GM19240 (cell line): ENCODE data around the gene IPCEF1.

Experiments used
- DNase-seq: peaks from one replicate; pipeline ENCODE4 v3.0.0; 2011; ENCODE audit warnings: low spot score; ENCODE audit not compliant: insufficient read length

The IPCEF1 gene

DNA sequence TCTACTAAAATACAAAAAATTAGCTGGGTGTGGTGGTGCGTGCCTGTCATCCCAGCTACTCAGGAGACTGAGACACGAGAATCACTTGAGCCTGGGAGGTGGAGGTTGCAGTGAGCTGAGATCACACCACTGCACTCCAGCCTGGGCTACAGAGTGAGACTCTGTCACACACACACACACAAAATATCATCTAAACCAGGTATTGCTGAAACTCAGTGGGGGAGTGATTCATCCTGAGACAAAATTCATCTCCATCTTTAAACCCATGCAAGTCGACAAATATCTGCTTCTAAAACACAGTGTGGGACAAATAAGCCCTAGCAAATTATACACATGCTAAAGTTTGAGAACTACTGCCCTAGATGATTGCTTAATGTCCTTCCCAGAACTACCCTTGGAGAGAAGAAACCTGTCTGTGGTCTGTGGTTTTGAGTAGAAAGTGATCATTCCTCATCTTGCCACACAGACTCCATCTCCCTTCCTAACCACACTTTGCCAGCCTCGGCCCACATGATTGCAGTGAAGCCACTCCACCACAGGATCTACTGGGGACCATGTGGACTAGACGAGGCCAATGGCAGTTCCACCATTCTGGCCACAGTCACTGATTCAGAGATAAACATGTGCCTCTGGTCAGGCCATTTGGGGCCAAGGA, 187.3 kb downstream of the IPCEF1 start:
- no peak for DNase-seq

DNA sequence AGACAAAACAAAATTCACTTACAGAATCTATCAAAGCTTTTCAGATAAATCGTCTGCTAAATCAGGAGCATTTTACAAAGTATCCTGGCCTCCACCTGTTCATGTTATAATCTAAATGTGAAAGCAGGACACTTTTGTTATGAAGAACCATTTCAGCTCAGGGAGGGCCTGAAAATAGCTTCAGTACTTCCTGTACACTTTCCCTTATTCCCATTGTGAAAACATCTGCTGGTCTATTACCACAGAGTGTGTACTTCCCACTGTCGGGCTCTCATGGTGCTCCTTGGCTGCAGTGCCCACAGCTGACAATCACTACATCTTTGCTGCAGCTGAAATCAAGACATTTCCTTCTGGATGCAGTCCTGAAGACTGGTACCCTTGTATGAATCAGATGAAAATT, 189.5 kb downstream of the IPCEF1 start:
- no peak for DNase-seq

DNA sequence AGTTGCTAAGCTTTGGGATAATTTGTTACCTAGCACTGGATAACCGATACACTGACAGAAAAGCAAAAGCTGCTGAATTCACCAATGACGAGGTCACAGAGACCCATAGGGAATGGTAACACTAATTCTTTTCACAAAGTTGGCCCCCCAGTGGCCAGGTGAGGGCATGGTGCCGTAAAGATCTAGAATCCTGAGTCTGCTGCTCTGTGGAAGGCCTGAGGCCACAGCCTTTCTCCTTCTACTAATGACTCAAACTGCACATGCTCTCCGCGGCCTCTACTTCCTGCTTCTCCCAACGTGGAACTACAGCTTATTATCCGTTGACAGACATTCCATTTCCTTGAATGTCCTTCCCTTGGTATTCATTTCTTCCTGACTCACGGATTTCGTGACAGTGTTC, 190.5 kb downstream of the IPCEF1 start:
- no peak for DNase-seq

DNA sequence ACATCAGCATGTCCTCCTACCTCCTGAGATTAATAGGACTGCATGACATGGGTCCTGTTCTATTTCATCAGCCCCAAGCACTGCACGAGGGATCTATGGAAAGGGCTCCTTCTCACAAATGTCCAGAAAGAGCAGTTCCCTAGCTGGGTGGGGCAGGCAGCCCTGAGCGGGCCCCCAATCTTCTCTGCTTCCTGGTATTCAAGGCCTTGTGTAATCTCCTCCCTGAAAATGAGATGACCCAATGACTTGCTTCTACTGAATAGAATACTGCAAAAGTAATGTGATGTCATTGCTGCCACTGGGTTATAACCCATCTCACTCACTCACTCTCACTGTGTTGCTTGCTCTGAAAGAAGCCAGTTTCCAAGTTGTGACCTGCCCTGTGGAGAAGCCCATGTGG, 191.1 kb downstream of the IPCEF1 start:
- DNase-seq, result no peak

DNA sequence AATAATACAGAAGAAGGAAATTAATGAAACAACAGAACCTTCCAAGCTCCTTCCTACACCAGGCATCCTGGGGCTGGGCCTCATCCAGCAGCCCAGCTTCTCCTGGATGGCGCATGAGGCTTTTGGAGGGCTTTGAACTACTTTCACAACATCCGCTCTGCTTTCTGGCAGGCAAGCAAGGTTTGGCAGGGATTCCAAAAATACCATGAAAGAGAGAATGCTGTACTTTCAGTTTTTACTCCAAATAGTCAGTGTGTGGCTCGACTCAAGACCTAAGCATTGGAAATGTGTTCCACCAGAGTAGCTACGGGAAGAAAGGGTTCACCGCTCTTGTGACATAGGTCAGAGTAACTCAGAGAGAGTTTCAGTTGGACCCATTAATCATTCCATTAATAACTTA, 192.2 kb downstream of the IPCEF1 start:
- no peak for DNase-seq

DNA sequence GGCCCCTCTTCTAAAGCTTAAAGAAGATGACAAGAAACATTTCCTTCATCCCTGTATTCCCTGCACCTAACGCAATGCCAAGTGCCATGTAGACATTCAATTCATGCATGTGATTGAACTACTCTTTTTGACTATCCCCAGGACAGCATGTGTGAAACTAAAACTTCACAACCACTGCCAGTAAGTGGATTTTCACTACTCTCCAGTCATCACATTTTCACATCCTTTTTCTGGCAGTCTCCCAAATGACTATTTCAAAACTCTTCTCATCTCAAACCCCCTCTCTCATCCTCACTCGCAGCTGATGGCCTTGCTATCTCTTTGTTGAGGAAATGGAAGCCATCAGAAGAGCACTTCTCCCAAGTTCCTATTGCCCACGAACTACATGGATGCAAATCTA, 194.9 kb downstream of the IPCEF1 start:
- DNase-seq, result peak; percentile 17

DNA sequence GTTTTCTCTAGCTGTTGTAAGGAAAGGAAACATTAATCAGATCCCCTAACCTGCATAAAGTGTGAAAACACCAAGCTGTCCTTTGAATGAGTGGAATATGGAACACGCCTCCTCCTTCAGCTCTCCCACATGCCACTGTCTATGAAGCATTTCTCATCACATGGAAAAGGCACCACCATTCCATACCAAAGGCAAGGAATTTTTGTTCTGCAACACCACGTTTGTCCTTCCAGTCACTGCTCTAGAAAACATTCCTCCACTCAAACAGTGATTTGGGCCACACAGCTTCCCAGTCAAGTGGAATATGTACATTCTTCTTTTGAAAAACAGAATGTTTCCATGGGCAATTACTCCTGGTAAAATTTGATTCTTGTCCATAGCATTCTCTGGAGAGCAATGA, 197.5 kb downstream of the IPCEF1 start:
- DNase-seq, result no peak

DNA sequence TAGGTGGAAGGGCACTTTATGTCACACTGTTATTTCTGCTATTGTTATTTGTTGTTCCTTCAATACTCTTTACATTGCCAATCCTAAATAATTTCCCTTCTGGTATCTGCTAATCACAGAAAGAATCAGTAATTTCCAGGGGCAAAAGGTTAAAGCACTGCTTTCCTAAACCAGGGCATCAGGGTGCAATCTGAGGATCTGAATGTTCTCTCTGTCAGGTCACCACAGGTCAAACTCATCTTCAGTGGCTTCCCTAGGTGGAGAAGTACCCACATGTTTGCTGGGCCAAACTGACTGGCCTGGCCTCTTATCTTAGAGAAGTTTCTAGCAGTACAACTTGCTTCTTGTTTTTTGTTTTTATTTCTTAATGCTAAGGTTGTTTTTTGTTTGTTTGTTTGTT, 198.9 kb downstream of the IPCEF1 start:
- DNase-seq, result no peak

DNA sequence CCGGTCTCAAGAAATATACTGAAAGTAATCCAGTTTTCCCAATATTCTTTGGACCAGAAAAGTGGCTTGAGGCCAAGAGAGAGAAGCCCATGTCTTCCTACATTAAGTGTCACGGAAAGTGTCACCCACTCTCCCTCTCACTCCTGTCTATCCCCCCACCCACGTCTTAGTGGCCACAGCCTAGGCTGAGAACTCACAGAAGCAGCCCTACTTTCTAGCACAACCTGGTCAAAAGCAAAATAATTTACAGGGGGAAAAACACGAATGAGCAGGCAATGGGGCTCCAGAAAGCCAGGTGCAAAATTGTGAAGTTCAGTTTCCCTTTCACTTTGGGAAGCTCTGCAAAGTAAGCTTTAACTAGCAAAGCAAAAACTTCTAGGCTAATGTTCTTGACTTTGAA, 199.5 kb downstream of the IPCEF1 start:
- no peak for DNase-seq

DNA sequence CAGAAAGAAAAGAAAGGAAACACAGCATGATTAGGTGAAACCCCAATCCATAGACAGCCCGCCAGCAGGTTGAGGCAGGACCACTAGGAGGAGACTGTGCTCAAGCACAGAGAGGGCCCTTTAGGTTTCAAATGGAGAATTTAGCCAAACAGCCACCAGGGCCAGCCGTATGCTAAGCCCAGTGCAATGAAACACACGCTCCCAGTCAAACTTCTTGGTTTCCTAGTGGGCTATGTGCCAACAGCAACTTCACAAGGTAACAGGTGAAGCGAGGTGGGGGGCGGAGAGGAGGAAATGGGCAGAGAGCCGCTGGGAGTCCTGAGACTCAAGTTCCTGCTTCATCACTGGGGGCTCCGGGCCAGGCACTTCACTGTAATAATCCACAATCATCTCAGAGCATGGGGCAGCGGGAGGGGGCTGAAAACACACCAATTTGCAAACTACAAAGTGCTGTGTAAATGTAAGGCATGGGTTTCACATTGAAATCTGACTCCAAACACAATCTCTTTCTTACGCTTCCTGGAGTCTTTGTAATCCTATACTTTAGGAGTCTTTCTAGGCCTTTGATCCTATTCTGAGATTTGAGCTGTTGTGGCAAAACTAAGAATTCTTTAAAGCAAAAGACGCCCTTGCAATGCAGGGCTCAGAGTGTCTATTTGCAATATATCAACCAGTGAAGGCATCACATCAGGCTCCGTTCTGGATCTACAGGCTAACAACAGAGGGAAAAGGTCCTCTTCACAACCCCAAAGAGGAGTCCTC, 200.3 kb downstream of the IPCEF1 start:
- peak; percentile 24 for DNase-seq

DNA sequence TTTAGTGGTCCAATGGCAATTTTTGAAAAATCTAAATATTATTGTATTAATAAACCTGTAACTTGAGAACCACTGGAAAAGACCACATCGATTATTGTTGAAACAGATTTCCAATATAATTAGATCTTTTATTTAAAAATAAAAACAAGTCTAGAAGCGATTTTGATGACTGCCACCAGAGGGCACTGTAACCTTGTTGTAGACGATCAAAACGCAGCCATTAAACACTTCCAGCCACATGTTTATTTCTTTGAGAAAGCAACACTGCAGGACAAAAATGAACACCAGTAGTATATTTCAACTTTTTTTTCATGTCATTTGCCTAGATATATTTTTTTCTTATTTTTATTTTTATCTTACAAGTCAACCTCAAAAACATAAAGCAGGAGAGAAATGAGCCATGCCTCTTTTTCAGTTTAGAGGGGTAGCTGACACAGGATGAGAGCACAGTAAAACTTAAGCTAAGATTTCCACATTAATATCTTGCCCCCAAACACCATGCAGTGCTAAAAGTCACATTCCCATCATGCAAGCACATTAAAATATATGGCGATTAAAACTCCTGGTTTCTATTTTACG, 202.1 kb downstream of the IPCEF1 start:
- DNase-seq, result no peak

DNA sequence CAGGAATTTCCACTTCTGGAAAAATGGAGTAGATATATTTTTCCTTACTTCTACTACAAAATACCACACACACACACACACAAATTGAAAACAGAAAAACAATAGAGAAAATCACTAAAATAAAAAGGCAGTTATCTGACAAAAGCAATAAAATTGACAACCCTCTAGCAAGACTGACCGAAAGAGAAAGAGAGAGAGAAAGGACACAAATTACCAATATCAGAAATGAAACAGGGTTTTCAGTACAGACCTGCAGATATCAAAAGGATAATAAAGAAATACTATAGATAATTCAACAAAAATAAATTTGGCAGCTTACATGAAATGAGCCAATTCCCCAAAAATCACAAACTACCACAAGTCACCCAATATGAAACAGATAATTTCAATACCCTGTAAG, 212.8 kb downstream of the IPCEF1 start:
- DNase-seq, result no peak

DNA sequence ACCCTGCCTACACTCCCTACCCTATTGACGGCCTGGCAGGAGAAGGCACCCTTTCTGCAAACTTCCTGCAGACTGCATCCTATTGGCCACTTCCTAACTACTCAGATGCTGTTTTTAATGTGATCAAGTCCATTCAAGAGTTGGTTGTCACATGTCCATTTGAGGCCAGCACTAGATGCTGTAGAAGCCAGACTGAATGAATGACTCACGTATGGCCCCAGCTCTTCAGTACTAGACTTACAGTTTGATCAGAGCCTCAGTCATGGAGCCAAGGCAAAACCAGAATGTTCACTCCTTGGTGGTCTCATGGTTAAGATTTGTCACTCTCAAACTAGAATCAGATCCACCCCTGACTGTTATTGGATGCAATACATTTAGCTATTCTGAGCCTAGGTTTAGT, 215.9 kb downstream of the IPCEF1 start:
- DNase-seq, result no peak

DNA sequence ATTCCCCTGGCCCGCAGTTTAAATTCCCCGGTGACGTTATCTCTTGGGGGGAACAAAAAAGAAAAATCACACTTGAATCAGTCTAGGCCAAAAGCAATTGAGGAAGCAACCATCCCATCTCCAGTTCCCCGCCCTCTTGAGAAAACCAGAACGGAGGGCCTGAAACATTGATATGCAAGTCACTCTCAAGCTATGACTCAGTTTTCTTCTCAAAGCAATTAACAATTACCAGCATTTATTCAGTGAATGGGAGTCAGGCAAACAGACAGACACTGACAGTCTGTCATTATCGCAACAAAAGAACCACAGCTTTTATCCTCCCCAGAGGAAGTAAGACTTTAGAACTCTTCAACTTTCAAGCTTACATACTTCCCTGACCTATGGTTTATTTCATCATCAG, 216.7 kb downstream of the IPCEF1 start:
- no peak for DNase-seq

DNA sequence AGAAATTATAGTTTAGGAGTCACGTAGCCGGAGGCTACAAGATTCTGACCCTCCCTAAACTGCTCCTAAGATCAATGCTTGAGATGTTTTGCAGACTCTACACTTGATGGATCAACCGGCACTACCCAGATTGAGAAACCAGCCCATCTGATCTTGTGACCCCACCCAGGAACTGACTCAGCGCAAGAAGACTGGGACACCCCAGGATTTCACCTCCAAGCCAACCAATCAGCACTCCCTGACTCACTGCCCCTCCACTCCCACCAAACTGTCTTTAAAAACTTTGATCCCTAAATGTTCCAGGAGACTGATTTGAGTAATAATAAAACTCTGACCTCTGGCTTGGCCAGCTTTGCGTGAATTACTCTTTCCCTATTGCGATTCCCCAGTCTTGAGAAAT, 217.8 kb downstream of the IPCEF1 start:
- DNase-seq, result no peak

DNA sequence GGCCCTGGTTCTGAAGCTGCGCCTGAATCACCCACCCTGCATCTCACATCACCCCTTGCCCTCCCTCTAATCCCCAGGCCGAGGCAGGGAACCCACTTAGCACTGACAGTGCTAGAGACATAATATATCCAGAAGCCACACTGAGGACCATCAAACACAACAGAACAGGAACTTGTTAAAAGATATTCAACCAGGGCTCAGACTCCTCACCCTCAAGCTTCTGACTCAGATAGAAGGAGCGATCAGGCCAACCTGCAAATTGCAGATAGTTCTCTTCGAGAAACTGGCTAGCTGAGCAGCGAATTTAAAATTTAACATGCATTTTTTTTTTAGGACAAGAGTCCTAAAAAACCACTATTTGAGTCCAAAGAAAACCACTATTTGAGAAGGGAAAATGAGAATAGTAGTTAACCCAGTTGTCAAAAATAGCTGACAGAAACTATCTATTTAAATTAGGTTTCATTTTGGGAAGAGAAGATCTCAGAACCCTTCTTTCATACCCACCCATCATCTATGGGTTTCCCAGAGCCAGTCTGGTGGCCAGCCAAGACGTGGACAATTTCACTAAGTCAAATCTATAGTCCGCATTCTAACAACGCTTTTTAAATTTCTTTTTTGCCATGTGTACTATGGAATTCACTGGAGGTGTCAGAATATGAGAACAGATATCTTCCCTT, 222.0 kb downstream of the IPCEF1 start:
- DNase-seq, result no peak

DNA sequence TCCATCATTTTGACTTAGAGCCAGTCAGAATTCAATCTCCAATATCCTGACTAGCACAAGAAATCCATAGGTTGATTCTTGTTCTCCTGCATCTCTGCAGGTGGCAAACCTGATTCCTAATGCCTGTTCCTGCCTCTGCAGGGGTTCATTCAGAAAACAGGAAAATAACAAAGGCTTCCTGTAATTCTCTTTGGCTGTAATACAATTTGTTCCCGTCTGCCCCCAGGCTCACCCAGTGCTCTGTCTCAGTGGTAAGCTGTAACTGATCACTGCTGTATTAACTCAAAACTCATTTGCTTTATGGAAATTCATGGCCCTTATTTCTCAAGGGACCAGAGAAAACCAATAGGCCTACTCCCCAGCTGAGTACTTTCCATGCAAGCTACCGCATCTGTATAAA, 228.9 kb downstream of the IPCEF1 start:
- no peak for DNase-seq

DNA sequence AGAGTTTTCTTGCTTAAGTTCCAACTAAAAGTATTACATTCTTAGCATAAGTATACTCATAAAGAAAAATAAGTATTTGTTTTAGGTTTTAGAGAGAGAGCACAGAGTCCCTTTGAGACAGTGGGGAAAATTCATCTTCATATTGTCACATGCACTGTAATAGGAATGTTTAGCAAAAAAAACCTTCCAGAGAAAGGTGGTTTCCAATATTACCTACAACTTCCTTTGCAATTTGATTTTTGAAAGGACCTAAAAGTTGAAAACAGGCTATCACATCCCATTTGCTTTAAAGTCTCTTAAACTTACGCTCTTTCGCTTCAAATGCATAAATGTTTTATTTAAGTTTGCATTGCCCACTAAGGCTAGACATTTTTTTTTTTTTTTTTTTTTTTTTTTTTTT, 231.2 kb downstream of the IPCEF1 start:
- DNase-seq, result no peak

DNA sequence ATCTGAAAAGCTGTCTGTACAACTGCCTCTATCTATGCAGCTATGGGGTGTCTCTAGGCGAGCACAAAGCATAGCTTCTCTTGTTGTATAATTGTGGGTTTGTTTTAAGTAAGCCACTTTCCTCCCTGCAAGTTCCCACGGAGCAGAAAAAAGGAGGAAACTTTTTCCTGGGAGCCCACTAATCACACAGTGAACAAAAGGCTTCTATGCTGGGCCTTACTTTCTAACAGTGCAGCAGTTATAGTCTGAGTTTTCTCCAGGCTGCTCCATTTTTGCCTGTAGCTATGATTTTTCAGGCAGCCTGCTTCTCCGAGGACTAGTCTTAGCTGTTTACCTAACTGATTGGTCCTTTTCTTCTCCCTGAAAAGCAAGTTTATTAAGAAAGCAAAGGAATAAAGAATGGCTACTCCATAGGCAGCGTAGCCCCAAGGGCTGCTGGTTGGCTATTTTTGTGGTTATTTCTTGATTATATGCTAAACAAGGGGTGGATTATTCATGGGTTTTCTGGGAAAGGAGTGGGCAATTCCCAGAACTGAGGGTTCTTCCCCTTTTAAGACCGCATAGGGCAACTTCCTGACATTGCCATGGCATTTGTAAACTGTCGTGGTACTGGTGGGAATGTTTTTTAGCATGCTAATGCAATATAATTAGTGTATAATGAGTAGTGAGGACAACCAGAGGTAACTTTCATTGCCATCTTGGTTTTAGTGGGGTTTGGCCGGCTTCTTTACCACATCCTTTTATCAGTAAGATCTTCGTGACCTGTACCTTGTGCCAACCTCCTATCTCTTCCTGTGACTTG, 233.2 kb downstream of the IPCEF1 start:
- no peak for DNase-seq

DNA sequence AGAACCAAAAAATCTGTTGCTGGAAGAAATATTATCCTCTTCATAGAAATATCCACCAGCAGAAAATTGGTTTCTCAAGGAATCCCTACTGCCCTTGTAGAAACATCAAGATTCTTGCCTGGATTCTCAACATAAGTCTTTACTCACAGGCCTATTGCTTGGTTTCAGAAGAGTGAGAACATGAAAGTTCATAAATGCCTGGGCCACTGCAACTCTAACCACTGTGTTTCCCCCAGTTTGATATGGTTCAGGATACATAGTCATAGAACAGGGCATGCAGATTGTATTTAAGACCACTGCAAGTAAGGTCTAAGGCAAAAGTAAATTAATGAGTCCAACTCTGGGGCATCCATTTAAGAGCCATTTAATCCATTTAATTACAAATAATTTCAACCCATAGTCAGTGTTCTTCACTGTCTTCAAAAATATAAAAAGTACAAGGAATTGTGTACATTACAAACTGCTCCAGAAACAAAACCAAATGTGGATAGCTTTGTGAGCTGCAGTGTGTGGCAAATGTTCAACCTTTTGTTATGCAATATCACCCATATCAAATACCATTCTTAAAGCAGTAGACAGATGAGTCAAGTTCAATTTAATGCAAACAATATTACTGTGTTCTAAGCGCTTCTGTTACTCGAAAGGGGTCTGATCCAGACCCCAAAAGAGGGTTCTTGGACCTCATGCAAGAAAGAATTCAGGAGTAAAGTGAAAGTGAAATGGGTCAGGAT, 234.2 kb downstream of the IPCEF1 start:
- no peak for DNase-seq

DNA sequence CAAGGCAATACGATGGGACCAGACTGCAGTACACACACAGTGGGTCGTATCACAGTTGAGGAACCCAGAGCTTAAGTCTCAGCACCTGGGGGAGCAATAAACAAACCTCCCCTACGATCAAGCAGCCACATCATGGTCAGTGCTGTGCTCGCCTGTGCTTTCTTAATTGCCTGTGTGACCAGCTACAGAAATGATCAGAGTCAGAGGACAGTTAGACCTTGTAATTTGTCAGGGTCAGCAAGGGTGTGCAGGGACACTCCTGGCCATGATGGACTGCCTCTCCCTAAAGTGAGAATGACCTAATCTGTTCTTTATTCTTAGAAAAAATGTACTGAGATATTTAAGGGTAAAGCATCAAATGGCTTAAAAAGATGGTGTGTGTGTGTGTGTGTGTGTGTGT, 239.1 kb downstream of the IPCEF1 start:
- no peak for DNase-seq
